ENCODE measurements around the gene NCOA1. TPM values are rescaled to one million over a fixed set of nuclear protein-coding genes. Genes with fewer than 3 reads are reported as not detected.

NCOA1 gene
- polyA plus RNA-seq, 1 donor (not counting 4 experiments of a cell fraction or from before 2014, with no cell fraction given): 5.0 TPM

- FAIRE-seq (no peak), DNase-seq (ENCODE audit: low read depth, low spot score) (no peak)
- H3K9ac ChIP-seq (ENCODE audit: control insufficient read depth, extremely low read depth, insufficient read depth, low read length): no peak overlapping the region
- H2AFZ ChIP-seq (ENCODE audit: control insufficient read depth, low read length): no peak overlapping the region
- H3K27me3 ChIP-seq (ENCODE audit: control insufficient read depth, extremely low read depth, insufficient read depth, low read length): no peaks in the 10 kb centered on the region
- dilution Hi-C loops (cut with MboI; ENCODE audit: extremely low pct_ligation_motif_present, low sequenced_read_pairs): no loop called here
- H3K9me3 ChIP-seq (ENCODE audit: control insufficient read depth, low read depth, low read length): no peaks in the 10 kb centered on the region
- H3K79me2 ChIP-seq (ENCODE audit: control insufficient read depth, insufficient read depth, low read length): no peaks in the 10 kb centered on the region
- no peak for TF ChIP-seq CTCF (optimal IDR thresholded peaks at IDR 0.05 in 1 of 3, IDR thresholded peaks at IDR 0.05 in 1 of 3, conservative IDR thresholded peaks at IDR 0.05 in 1 of 3; ENCODE audit: extremely low read depth in 1 of 3, insufficient read depth in 2 of 3, low read length in 3 of 3)
- no peak for TF ChIP-seq EZH2 (IDR thresholded peaks at IDR 0.05; ENCODE audit: low read length)
- H3K4me1 ChIP-seq (ENCODE audit: control insufficient read depth, extremely low read depth, insufficient read depth, low read length): no peaks in the 10 kb centered on the region
- no peaks in the 10 kb centered on the region for H3K36me3 ChIP-seq (ENCODE audit: control insufficient read depth in 2 of 2, extremely low read depth in 1 of 2, insufficient read depth in 2 of 2, low read length in 2 of 2)
- H3K4me3 ChIP-seq (ENCODE audit: control insufficient read depth in 2 of 3, extremely low read depth in 1 of 3, insufficient read depth in 2 of 3, low read depth in 1 of 3, low read length in 3 of 3): no peak overlapping the region
- H3K4me2 ChIP-seq (ENCODE audit: control insufficient read depth, extremely low read depth, insufficient read depth, low read depth, low read length): no peak overlapping the region
- no peaks in the 10 kb centered on the region for H4K20me1 ChIP-seq (ENCODE audit: control insufficient read depth, extremely low read depth, insufficient read depth, low read length)
- H3K27ac ChIP-seq (ENCODE audit: control insufficient read depth, insufficient read depth, low read length): no peak overlapping the region
- no peaks in the 10 kb centered on the region for H3K9me1 ChIP-seq (ENCODE audit: control insufficient read depth, extremely low read depth, insufficient read depth, low read length)
Measured at GRCh38 chr2:24540011-24540477, 49.0 kb downstream of the NCOA1 start.

DNA sequence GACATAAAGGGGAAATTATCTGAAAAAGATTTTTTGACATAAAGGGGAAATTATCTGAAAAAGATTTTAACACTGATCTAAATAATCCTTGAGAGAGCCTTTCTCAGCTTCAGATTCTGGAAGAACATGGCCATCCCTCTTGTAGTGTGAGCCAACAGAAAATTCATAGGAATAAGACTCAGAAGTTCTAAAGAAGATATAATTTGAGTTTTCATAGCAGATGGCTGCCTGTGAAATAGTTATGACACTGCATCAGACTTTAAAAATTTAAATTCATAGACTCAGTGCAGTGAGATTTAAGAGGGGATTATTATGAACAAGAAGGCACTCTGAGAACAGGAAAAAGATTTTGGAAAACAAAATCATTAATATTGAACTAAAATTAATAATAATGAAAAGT is 50.6 kb downstream of the NCOA1 start:
- H3K27ac ChIP-seq (ENCODE audit: control insufficient read depth, insufficient read depth, low read length): no peak overlapping the region
- no peaks in the 10 kb centered on the region for H3K9me1 ChIP-seq (ENCODE audit: control insufficient read depth, extremely low read depth, insufficient read depth, low read length)
- H3K4me1 ChIP-seq (ENCODE audit: control insufficient read depth, extremely low read depth, insufficient read depth, low read length): no peaks in the 10 kb centered on the region
- no peaks in the 10 kb centered on the region for H3K79me2 ChIP-seq (ENCODE audit: control insufficient read depth, insufficient read depth, low read length)
- H3K27me3 ChIP-seq (ENCODE audit: control insufficient read depth, extremely low read depth, insufficient read depth, low read length): no peaks in the 10 kb centered on the region
- no peak for FAIRE-seq
- no peaks in the 10 kb centered on the region for H3K9me3 ChIP-seq (ENCODE audit: control insufficient read depth, low read depth, low read length)
- no peak for TF ChIP-seq CTCF (optimal IDR thresholded peaks at IDR 0.05 in 1 of 3, IDR thresholded peaks at IDR 0.05 in 1 of 3, conservative IDR thresholded peaks at IDR 0.05 in 1 of 3; ENCODE audit: extremely low read depth in 1 of 3, insufficient read depth in 2 of 3, low read length in 3 of 3)
- TF ChIP-seq EZH2 (IDR thresholded peaks at IDR 0.05; ENCODE audit: low read length): no peak
- dilution Hi-C loops (cut with MboI; ENCODE audit: extremely low pct_ligation_motif_present, low sequenced_read_pairs): no loop called here
- no peak overlapping the region for H3K4me3 ChIP-seq (ENCODE audit: control insufficient read depth in 2 of 3, extremely low read depth in 1 of 3, insufficient read depth in 2 of 3, low read depth in 1 of 3, low read length in 3 of 3)
- DNase-seq (ENCODE audit: low read depth, low spot score): no peak
- H3K36me3 ChIP-seq (ENCODE audit: control insufficient read depth in 2 of 2, extremely low read depth in 1 of 2, insufficient read depth in 2 of 2, low read length in 2 of 2): no peaks in the 10 kb centered on the region
- H2AFZ ChIP-seq (ENCODE audit: control insufficient read depth, low read length): no peak overlapping the region
- no peaks in the 10 kb centered on the region for H4K20me1 ChIP-seq (ENCODE audit: control insufficient read depth, extremely low read depth, insufficient read depth, low read length)
- H3K4me2 ChIP-seq (ENCODE audit: control insufficient read depth, extremely low read depth, insufficient read depth, low read depth, low read length): no peak overlapping the region
- H3K9ac ChIP-seq (ENCODE audit: control insufficient read depth, extremely low read depth, insufficient read depth, low read length): no peak overlapping the region

Measured in keratinocyte (primary cell).